NT2/D1 (cell line): ENCODE data around the gene ADD3.

Experiments used
- DNase-seq: peaks from one replicate; pipeline ENCODE4 v3.0.0-alpha.2; 2011; ENCODE audit warnings: low read depth, low spot score
- H3K27me3 ChIP-seq: 2 replicates; pipeline ENCODE4 v1.6.0; 2011; ENCODE audit warnings: mild to moderate bottlenecking; ENCODE audit not compliant: insufficient read length, insufficient read depth
- H3K36me3 ChIP-seq: 2 replicates; pipeline ENCODE4 v1.6.1; 2011; ENCODE audit warnings: mild to moderate bottlenecking, low read length, mixed read lengths; ENCODE audit not compliant: insufficient read depth, insufficient read length
- H3K4me1 ChIP-seq: 2 replicates; pipeline ENCODE4 v1.5.1; 2011; ENCODE audit not compliant: insufficient read depth, insufficient read length
- H3K4me3 ChIP-seq: 2 replicates; pipeline ENCODE4 v1.5.1; 2011; ENCODE audit warnings: low read depth; ENCODE audit not compliant: insufficient read length
- H3K9ac ChIP-seq: 2 replicates; pipeline ENCODE4 v1.6.0; 2011; ENCODE audit warnings: low read depth; ENCODE audit not compliant: insufficient read length
- H3K9me3 ChIP-seq: 2 replicates; pipeline ENCODE4 v1.5.1; 2011; ENCODE audit warnings: mild to moderate bottlenecking, low read length; ENCODE audit not compliant: insufficient read depth
- SUZ12 ChIP-seq: IDR thresholded peaks from 2 replicates; pipeline ENCODE4 v1.6.1; 2011; ENCODE audit not compliant: insufficient read length, insufficient read depth; ENCODE audit errors: extremely low read depth
- YY1 ChIP-seq: IDR thresholded peaks from 2 replicates; pipeline ENCODE4 v1.6.1; 2011; ENCODE audit not compliant: insufficient read length, insufficient read depth
- ZNF274 ChIP-seq: IDR thresholded peaks from 2 replicates; pipeline ENCODE4 v1.6.1; 2011; ENCODE audit warnings: mild to moderate bottlenecking, low read depth, low read length

Gene ADD3

DNA sequence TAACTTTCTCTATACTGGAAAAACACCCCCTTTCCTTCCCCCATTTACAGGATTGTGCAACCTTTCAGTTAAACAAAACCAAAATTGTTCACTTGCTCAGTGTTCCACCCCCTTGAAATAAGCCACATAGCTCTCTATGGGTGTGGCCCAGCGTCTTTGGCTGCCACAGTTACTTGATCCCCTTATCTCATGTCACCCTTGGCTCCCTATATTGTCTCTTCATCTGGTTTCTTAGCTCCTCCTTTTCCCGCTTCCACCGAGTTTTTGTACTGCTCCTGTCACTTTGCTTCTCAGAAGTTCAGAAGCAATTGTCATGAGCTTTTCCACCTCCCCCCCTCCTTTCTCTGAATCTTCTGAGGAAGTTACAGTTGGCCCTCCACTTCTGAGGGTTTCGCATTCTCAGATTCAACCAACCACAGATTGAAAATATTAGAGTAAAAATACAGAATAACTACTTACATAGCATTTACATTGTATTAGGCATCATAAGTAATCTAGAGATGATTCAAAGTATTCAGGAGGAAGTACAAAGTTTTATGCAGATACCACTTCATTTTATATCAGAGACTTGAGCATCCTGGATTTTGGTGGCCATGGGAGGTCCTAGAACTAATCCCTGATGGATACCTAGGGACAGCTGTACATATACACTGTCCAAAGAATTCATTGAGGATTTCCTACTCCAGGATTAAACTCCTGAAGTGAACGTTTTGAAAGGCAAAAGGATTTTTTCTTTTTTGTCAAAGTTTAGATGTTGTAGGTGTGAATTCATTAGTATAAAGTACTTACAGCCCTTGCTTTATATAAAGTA is 60.4 kb downstream of the ADD3 start:
- Histone ChIP-seq H3K9me3 (no peaks in the 10 kb centered on the region), H3K4me3 (no peak overlapping the region), H3K4me1 (no peaks in the 10 kb centered on the region), H3K9ac (no peak overlapping the region), H3K36me3 (no peaks in the 10 kb centered on the region), H3K27me3 (no peaks in the 10 kb centered on the region)
- no peak for TF ChIP-seq YY1
- no peak for TF ChIP-seq ZNF274
- TF ChIP-seq SUZ12: no peak
- DNase-seq: no peak

DNA sequence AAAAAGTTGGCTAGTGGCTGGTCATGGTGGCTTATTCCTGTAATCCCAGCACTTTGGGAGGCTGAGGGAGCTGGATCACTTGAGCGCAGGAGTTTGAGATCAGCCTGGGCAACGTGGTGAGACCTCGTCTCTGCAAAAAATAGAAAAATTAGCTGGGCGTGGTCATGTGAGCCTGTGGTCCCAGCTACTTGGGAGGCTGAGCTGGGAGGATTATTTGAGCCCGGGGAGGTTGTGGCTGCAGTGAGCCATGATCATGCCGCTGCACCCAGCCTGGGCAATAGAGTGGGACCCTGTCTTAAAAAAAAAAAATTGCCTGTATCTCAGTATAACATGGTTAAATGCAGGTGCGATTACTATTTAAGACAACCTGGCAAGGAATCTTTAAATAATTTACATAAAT is 61.0 kb downstream of the ADD3 start:
- Histone ChIP-seq H3K4me3 (no peak overlapping the region), H3K36me3 (no peaks in the 10 kb centered on the region), H3K9me3 (no peaks in the 10 kb centered on the region), H3K9ac (no peak overlapping the region), H3K27me3 (no peaks in the 10 kb centered on the region), H3K4me1 (no peaks in the 10 kb centered on the region)
- DNase-seq: no peak
- TF ChIP-seq ZNF274 (no peak), SUZ12 (no peak), YY1 (no peak)

DNA sequence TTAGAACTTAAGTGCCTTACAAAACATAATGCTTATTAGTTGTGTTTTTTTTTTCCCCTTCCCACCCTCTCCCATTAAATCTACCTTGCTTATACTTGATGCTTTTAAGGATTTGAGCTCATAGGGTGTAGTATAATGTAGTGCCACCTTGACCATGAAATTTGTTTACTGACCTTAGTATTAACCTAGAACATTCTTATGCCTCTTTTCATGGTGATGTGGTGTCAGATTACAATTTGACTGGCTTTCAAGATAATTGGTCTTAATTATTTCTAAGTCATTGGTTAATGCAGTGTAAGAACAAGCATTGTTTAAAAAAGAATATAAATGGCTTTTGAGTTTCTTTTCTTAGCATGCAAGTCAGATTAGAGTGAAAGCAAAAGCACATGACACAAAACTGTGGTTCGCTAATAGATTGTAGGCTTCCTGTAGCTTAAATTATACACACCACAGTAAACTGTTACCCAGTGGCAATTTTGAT is 61.8 kb downstream of the ADD3 start:
- no peak for TF ChIP-seq ZNF274
- no peak for TF ChIP-seq YY1
- TF ChIP-seq SUZ12: no peak
- Histone ChIP-seq H3K9ac (no peak overlapping the region), H3K4me3 (no peak overlapping the region), H3K4me1 (no peaks in the 10 kb centered on the region), H3K9me3 (no peaks in the 10 kb centered on the region), H3K27me3 (no peaks in the 10 kb centered on the region), H3K36me3 (no peaks in the 10 kb centered on the region)
- no peak for DNase-seq

DNA sequence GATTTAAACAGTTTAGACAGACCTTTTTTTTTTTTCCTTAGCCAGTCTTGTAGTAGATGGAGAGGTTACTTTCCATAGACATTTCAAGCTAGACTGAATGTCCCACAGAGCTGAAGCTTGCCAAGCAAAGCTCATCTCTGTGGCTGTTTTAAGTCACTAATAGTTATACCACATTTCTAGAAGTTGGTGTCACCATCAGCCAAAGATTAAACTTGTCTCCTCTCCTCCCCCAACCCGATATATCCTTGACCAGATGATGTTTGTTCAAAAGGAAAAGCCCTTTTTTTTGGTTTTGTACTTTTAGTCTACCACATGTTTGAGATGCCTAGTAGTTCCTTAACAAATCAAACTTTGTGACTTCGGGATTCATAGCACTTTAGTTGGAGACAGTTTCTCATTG is 66.1 kb downstream of the ADD3 start:
- no peak for DNase-seq
- Histone ChIP-seq H3K9ac (no peak overlapping the region), H3K4me3 (no peak overlapping the region), H3K9me3 (no peaks in the 10 kb centered on the region), H3K27me3 (no peaks in the 10 kb centered on the region), H3K4me1 (no peaks in the 10 kb centered on the region), H3K36me3 (no peaks in the 10 kb centered on the region)
- no peak for TF ChIP-seq YY1
- no peak for TF ChIP-seq ZNF274
- TF ChIP-seq SUZ12: no peak

DNA sequence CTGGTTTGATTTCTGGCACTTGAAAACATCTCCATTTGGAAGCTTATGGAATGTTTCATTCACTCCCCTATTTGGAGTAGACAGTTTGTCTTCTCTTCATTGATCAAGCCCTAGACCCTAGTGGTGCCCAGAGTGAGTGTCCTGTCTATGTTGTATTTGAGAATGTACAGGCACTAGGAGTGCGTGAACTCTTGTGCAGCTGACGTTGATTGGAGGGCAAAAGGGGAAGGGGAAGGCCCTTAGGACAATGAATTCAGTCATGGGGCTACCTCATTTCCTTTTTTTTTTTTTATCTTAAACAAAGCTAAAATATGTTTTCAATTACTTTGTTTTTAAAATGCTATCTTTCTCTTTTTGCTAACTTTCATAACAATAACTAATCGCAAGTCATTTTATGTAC is 66.5 kb downstream of the ADD3 start:
- no peaks in the 10 kb centered on the region for H3K4me1 ChIP-seq
- DNase-seq: no peak

DNA sequence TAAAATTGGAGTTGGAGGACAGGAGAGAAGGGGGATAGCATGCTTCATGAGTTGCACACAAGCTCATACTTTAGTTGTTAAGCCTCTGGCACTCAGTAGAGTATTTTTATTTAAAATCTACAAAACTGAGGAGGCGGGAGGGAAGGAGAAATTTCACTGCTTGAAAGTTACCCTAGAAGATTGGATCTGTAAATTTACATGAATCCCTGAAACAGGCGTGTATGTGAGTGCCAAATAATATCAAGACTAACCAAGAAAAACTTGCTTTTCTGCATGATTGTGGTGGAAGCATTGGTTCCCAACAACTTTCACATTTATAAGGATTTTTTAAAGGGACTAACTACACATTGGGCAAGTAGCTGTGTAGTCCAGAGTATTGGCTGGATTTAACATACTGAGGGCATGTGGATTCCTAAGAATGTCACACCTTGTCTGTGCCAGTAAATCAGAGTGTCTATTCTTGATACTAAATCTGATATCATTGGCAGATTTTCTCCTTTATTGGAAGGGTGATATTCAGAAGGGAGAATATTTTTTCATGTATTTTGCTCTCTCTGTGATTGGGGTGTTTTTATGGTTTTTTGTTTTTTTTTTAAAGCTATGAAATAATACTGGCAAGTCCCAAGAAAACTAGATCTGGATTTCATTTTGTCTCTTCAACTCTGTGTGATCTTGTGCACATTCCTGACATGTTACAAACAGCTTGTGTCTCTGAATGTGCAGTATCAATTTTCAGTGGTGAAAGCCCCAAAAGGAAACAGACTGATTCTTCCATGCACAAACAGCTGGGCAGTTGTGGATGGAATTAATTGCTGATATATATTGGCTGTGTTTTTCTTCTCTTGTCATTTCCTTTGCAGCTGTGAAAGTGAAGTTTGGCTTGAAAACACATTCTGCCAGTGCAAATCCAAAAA is 67.2 kb downstream of the ADD3 start:
- TF ChIP-seq YY1 (no peak), SUZ12 (no peak), ZNF274 (no peak)
- no peaks in the 10 kb centered on the region for H3K9me3 ChIP-seq
- no peaks in the 10 kb centered on the region for H3K4me1 ChIP-seq
- no peaks in the 10 kb centered on the region for H3K27me3 ChIP-seq
- H3K4me3 ChIP-seq: no peak overlapping the region
- H3K9ac ChIP-seq: no peak overlapping the region
- no peaks in the 10 kb centered on the region for H3K36me3 ChIP-seq
- no peak for DNase-seq

More for the DNA sequence above, 66.5 kb downstream of the ADD3 start:
- no peak for TF ChIP-seq YY1
- no peak for TF ChIP-seq SUZ12
- TF ChIP-seq ZNF274: no peak
- H3K9ac ChIP-seq: no peak overlapping the region
- no peaks in the 10 kb centered on the region for H3K9me3 ChIP-seq
- H3K4me3 ChIP-seq: no peak overlapping the region
- no peaks in the 10 kb centered on the region for H3K27me3 ChIP-seq
- no peaks in the 10 kb centered on the region for H3K36me3 ChIP-seq

DNA sequence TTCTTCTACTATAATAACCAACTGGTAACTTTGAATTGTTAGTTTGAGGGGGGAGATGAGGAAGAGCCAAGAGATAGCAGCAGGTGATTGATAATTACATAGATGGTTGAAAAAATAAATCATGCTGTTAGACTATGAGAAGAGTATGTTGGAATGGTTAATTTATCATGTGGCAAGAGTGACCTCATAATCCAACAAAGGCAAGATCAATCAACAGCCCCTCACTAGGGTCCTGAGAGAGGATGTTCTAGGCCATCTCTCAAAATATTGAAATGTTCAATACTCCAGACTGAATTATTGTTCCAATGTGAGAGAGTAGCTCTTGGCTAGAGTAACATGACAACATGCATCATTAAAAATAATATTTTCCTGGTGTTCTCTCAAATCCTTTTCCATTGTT is 67.9 kb downstream of the ADD3 start:
- no peaks in the 10 kb centered on the region for H3K9me3 ChIP-seq
- H3K4me3 ChIP-seq: no peak overlapping the region
- H3K27me3 ChIP-seq: no peaks in the 10 kb centered on the region
- no peaks in the 10 kb centered on the region for H3K36me3 ChIP-seq
- no peak for TF ChIP-seq YY1
- no peak for TF ChIP-seq SUZ12
- TF ChIP-seq ZNF274: no peak
- H3K9ac ChIP-seq: no peak overlapping the region
- H3K4me1 ChIP-seq: no peaks in the 10 kb centered on the region
- no peak for DNase-seq
